ENCODE measurements around the gene NPR2.

The NPR2 gene

DNA sequence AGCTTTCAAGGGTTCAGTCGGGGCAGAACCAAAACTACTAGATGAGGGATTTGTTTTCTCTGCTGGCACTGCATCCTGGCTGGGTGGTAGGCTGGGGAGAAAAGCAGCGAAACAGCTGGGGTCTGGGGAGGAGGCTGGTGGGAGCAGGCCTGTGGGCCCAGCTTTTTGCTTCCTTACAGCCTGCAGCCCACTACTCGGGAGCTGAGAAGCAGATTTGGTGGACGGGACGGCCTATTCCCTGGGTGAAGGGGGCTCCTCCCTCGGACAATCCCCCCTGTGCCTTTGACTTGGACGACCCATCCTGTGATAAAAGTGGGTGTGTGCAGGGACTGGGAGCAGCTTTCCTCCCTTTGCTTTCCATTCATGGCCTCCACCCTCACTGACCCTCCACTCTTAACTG, 9.1 kb downstream of the NPR2 start:
- no peak overlapping the region for H3K27ac ChIP-seq
- TF ChIP-seq, protein P1, sequence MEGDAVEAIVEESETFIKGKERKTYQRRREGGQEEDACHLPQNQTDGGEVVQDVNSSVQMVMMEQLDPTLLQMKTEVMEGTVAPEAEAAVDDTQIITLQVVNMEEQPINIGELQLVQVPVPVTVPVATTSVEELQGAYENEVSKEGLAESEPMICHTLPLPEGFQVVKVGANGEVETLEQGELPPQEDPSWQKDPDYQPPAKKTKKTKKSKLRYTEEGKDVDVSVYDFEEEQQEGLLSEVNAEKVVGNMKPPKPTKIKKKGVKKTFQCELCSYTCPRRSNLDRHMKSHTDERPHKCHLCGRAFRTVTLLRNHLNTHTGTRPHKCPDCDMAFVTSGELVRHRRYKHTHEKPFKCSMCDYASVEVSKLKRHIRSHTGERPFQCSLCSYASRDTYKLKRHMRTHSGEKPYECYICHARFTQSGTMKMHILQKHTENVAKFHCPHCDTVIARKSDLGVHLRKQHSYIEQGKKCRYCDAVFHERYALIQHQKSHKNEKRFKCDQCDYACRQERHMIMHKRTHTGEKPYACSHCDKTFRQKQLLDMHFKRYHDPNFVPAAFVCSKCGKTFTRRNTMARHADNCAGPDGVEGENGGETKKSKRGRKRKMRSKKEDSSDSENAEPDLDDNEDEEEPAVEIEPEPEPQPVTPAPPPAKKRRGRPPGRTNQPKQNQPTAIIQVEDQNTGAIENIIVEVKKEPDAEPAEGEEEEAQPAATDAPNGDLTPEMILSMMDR (IDR thresholded peaks at IDR 0.05) = no peak
- TF ChIP-seq ZFX (IDR thresholded peaks at IDR 0.05; ENCODE audit: borderline replicate concordance) = no peak

DNA sequence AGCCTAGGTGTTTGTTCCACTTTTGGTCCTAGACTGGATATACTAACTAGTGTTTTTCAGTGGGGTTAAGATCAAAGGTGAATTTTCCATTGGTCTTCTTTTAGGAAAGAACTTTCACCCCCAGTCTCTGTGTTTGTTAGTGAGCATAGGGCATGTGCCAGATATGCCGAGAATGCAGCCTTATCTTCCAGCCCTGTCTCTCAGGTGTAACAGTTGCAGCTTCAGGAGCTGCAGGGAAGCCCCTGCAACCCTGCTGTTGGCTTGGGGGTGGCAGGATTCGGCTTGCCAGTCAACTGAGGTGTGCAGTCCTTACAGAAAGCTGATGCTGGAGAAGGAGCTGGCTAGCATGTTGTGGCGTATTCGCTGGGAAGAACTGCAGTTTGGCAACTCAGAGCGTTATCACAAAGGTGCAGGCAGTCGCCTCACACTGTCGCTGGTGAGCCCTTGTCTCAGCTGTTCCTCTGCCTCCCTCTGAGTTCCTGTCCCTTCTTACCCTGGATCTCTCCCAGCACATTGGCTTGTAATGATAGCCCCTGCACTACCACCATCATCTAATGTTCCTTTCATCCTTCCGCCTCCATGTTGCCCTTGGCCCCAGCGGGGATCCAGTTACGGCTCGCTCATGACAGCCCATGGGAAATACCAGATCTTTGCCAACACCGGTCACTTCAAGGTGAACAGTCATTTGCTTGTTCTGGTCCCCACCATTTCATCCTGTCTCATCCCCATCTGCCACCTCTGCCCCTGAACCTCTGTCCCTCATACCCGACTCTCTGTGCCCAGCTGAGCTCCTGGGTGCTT, 10.1 kb downstream of the NPR2 start:
- no peak for TF ChIP-seq ZFX (IDR thresholded peaks at IDR 0.05; ENCODE audit: borderline replicate concordance)
- TF ChIP-seq, protein P1 (IDR thresholded peaks at IDR 0.05) = no peak

DNA sequence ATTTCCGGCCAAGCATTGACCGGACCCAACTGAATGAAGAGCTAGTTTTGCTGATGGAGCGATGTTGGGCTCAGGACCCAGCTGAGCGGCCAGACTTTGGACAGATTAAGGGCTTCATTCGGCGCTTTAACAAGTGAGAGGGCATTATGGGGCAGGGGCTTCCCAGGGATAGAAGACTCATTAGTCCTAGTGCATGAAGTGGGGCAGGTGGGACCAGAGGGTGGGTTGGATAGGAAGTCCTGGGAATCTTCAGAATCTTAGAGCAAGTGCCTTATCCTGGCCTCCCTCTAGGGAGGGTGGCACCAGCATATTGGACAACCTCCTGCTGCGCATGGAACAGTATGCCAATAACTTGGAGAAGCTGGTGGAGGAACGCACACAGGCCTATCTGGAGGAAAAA, 14.7 kb downstream of the NPR2 start:
- H3K27ac ChIP-seq = no peak overlapping the region

More for the DNA sequence above, 10.1 kb downstream of the NPR2 start:
- no peak overlapping the region for H3K27ac ChIP-seq

DNA sequence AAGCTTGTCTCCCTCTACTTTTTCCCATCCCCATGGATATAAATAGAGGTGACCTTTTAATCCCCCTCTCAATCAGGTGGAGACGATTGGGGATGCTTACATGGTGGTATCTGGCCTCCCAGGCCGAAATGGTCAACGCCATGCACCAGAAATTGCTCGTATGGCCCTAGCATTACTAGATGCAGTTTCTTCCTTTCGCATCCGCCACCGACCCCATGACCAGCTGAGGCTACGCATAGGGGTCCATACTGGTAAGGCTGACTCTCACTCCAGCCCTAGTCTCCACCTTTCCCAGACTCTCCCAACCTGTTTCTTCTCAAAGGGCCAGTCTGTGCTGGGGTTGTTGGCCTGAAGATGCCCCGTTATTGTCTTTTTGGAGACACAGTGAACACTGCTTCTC, 17.0 kb downstream of the NPR2 start:
- no peak overlapping the region for H3K27ac ChIP-seq
- TF ChIP-seq ZFX (IDR thresholded peaks at IDR 0.05; ENCODE audit: borderline replicate concordance) = no peak
- TF ChIP-seq, protein P1 (IDR thresholded peaks at IDR 0.05) = no peak

More for the DNA sequence above, 14.7 kb downstream of the NPR2 start:
- TF ChIP-seq, protein P1 (IDR thresholded peaks at IDR 0.05) = no peak
- TF ChIP-seq ZFX (IDR thresholded peaks at IDR 0.05; ENCODE audit: borderline replicate concordance) = no peak

DNA sequence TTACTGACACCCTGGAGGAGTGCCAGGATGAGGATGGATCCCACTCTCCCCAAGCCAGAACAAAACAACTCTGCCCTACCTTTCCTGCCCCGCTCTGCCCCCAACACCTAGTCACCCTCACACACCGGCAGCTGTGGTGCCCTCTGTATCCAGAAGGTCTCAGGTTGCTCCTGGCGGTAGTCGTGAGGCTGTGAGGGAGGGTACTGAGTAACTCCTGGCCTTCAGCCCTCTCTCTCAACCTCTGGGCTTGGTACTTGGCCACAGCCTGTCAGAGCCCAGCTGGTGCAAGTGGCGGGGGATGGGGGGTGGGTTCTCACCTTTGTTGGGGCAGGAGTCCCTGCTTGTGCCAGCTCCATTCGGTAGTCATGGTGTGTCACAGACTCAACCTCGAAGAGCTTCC, 18.7 kb downstream of the NPR2 start:
- TF ChIP-seq ZFX (IDR thresholded peaks at IDR 0.05; ENCODE audit: borderline replicate concordance) = no peak
- TF ChIP-seq, protein P1 (IDR thresholded peaks at IDR 0.05) = no peak
- no peak overlapping the region for H3K27ac ChIP-seq

DNA sequence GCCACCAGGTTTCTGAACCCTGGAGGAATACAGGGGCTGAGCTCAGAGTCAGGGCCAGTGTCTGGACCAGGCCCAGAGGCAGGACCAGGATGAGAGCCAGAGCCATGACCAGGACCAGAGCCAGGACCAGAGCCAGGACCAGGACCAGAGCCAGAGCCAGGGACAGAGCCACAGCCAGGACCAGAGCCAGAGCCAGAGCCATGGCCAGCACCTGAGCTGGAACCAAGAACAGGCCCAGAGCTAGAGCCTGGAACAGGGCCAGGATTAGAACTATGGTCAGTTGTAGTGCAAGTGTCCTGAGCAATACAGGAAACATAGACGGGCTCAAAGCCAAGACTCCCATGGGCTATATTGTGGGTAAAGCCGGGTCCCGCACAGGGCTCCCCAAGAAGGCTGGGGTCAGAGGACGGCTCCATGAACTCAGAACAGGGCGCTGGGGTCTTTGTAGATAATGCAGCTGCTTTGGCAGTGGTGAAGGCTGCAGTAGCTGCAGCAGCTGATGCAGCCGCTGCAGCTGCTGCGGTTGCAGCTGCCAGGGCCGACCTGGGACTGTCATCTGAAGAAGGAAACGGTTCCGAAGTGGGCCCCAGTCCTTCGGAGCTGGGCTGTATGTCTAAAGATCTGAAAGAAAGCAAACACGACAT, 20.1 kb downstream of the NPR2 start:
- TF ChIP-seq ZFX (IDR thresholded peaks at IDR 0.05; ENCODE audit: borderline replicate concordance) = no peak
- peak overlapping the region; percentile 51 for H3K27ac ChIP-seq

DNA sequence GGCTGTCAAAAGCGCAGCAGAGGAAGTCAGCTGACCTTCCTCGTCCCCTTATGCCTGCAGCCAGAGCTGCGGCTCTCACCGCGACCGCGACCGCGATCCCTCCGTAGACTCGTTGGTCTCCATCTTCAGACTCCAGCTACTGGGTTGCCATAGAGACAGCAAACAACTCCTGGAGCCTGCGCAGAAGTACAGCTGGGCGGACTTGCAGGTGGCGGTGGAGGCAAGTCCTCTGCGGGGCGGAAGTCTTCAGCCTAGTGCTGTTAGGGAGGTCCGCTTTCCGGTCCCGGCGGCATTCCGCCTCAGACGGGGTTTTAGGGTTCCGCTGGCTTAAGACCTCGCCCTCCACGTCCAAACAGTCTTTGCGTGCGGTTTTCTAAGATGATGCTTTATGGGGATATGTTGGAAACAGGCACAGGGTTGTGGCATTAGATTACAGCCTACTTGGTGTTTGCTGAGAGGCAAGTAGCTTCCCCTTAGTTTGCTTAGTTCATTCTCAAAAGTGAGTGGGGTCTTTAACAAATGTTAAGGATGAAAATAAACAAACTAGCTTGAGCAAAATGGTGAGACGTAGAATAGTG, 20.7 kb downstream of the NPR2 start, which contains the start of gene SPAG8:
Gene SPAG8 (minus strand): TSS at position 238 of the 578 bp plus-strand sequence. CDS start 115 bp downstream, at position 123.
- TF ChIP-seq ZFX (IDR thresholded peaks at IDR 0.05; ENCODE audit: borderline replicate concordance) = no peak
- TF ChIP-seq, protein P1 (IDR thresholded peaks at IDR 0.05) = no peak
- peak within 1 kb of the TSS; percentile 51 for H3K27ac ChIP-seq
